ENCODE measurements around the gene IL15RA. TPM values are rescaled to one million over a fixed set of nuclear protein-coding genes. Genes with fewer than 3 reads are reported as not detected.

IL15RA gene
- total RNA-seq, 1 donor from 2014 or later: 23.1 TPM

DNA sequence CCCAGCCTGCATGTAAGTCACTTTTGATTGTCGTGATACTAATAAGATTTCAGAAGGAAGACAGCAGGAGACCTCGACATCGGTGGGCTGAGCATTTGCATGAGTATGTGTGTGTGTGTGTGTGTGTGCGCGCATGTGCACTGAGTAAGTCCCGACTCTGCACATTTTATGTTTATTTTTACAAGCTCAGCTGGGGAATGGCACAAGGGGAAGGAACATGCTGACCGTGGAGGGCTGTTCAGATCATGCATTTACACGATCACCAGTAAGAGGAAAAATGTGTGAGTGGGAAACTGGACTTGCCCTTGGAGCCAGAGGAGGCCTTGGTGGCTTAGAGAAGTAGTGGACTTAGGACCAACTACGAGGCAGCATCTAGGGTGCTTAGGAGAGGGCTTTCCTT, 43.5 kb upstream of the IL15RA start:
- TF ChIP-seq, protein P1, sequence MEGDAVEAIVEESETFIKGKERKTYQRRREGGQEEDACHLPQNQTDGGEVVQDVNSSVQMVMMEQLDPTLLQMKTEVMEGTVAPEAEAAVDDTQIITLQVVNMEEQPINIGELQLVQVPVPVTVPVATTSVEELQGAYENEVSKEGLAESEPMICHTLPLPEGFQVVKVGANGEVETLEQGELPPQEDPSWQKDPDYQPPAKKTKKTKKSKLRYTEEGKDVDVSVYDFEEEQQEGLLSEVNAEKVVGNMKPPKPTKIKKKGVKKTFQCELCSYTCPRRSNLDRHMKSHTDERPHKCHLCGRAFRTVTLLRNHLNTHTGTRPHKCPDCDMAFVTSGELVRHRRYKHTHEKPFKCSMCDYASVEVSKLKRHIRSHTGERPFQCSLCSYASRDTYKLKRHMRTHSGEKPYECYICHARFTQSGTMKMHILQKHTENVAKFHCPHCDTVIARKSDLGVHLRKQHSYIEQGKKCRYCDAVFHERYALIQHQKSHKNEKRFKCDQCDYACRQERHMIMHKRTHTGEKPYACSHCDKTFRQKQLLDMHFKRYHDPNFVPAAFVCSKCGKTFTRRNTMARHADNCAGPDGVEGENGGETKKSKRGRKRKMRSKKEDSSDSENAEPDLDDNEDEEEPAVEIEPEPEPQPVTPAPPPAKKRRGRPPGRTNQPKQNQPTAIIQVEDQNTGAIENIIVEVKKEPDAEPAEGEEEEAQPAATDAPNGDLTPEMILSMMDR (IDR thresholded peaks at IDR 0.05; ENCODE audit: insufficient read depth, low read length, poor library complexity, severe bottlenecking): no peak
- Histone ChIP-seq H3K27me3 (ENCODE audit: control insufficient read depth, insufficient read depth, low read length) (peaks cover 14% of the 10 kb centered on the region), H3K36me3 (ENCODE audit: control insufficient read depth, insufficient read depth, low read length) (no peaks in the 10 kb centered on the region), H3K4me3 (ENCODE audit: low read depth, low read length) (no peak overlapping the region)
- no peak for DNase-seq (ENCODE audit: low read depth)

DNA sequence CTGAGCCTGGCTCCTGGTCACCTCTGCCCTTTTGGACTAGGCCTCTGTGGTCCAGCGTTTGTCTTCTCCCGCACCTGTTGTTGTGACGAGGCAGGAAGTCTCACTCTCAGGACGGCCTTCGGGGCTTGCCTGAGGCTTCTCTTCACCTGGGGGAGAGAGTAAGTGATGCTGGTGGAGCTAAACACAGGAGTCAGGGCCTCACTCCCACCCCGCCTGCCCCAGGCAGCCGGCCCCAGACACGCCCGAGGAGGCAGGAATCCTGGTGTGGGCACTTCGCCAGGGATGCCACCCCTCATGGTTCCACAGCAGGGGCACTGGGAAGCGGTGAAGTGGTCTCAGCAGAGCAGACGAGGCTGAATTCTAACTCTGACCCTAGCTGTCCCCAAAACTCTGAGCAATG, 42.5 kb upstream of the IL15RA start:
- TF ChIP-seq, protein P1 (IDR thresholded peaks at IDR 0.05; ENCODE audit: insufficient read depth, low read length, poor library complexity, severe bottlenecking): no peak
- peaks cover 15% of the 10 kb centered on the region for H3K27me3 ChIP-seq (ENCODE audit: control insufficient read depth, insufficient read depth, low read length)
- no peaks in the 10 kb centered on the region for H3K36me3 ChIP-seq (ENCODE audit: control insufficient read depth, insufficient read depth, low read length)

DNA sequence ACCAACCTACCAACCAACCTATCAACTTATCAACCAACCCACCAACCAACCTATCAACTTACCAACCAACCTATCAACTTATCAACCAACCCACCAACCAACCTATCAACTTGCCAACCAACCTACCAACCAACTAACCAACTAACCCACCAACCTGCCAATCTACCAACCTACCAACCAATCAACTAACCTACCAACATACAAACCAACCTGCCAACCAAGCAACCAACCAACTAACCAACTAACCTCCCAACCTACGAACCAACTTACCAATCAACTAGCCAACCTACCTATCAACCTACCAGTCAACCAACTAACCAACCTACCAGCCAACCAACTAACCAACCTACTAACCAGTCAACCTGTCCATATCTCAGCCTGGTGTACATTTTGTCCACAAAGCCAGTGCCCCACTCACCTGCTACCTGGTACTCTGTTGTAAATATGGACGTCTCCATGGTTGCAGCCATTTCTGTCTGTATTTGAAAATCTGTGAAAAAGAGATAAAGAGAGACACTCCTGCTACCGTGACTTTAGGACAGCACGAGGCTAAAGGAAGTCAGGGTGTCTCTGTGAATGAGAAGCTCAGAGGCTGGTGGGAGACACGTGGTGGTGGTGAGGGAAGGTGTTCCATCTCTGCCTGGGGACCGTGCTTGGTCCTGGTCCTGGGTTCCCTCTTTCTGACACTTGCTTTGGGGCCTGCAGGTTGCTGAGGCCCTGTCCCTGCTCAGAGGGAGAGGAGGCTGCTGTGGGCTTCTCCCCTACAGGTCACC, 41.9 kb upstream of the IL15RA start:
- H3K36me3 ChIP-seq (ENCODE audit: control insufficient read depth, insufficient read depth, low read length): no peaks in the 10 kb centered on the region
- no peak overlapping the region for H3K4me3 ChIP-seq (ENCODE audit: low read depth, low read length)
- DNase-seq (ENCODE audit: low read depth): no peak
- peaks cover 15% of the 10 kb centered on the region for H3K27me3 ChIP-seq (ENCODE audit: control insufficient read depth, insufficient read depth, low read length)
- TF ChIP-seq, protein P1 (IDR thresholded peaks at IDR 0.05; ENCODE audit: insufficient read depth, low read length, poor library complexity, severe bottlenecking): no peak

More for the DNA sequence above, 42.5 kb upstream of the IL15RA start:
- no peak for DNase-seq (ENCODE audit: low read depth)
- no peak overlapping the region for H3K4me3 ChIP-seq (ENCODE audit: low read depth, low read length)

DNA sequence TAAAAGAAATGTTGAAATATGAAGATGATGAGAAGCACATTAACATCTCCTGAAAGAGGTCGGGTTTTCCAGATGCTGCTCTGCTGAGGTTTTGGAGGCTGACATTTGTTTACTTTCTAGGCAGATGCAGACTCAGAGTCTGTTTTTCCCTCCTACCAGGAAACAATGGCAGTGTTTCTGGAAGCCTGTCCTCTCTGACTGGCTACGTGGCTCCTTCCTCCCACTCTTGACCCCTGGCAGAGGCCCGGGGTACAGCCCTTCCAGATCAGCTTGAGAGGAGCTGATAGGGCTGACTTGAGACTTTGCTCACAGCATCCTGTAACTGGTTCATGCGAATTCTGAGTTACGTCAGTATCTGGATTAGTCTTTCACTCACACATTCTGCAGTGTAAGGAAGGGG, 41.1 kb upstream of the IL15RA start:
- Histone ChIP-seq H3K4me3 (ENCODE audit: low read depth, low read length) (no peak overlapping the region), H3K27me3 (ENCODE audit: control insufficient read depth, insufficient read depth, low read length) (peaks cover 12% of the 10 kb centered on the region), H3K36me3 (ENCODE audit: control insufficient read depth, insufficient read depth, low read length) (no peaks in the 10 kb centered on the region)
- DNase-seq (ENCODE audit: low read depth): no peak
- TF ChIP-seq, protein P1 (IDR thresholded peaks at IDR 0.05; ENCODE audit: insufficient read depth, low read length, poor library complexity, severe bottlenecking): no peak

DNA sequence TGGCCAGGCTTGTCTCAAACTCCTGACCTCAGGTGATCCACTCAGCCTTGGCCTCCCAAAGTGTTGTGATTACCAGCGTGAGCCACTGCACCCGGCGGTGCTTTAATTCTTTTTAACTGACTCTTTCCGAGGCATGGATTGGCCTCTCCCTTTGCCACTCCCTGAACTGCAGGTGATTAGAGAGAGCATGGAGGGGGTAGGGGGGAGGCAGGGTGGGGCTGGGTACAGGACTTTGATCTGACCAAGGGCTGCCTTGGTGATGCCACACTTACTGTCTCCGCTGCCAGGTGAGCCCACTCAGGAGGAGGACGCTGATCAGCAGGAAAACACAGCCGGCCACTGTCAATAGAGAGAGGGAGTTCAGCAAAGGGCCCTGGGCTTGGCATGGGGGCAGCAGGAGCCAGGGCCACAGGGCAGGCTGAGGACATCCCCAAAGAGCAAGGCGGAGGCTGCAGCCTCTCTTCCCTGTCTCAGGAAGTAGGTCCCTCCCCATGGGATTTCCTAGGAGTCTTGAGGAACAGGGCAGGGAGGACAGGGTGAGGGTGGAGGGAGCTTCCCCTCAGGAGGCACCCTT, 40.5 kb upstream of the IL15RA start:
- Histone ChIP-seq H3K4me3 (ENCODE audit: low read depth, low read length) (no peak overlapping the region), H3K36me3 (ENCODE audit: control insufficient read depth, insufficient read depth, low read length) (no peaks in the 10 kb centered on the region), H3K27me3 (ENCODE audit: control insufficient read depth, insufficient read depth, low read length) (peaks cover 12% of the 10 kb centered on the region)
- no peak for DNase-seq (ENCODE audit: low read depth)
- TF ChIP-seq, protein P1 (IDR thresholded peaks at IDR 0.05; ENCODE audit: insufficient read depth, low read length, poor library complexity, severe bottlenecking): no peak
